HG03575 (cell line): ENCODE measurements around the gene EYA3.

ENCODE experiments used
- ATAC-seq: cut with Tn5 transposase; IDR thresholded peaks from one replicate; pipeline ENCODE4 v1.9.1; 2021; ENCODE audit not compliant: unreplicated experiment, insufficient number of reproducible peaks, low FRiP score; ENCODE audit errors: extremely low read depth

EYA3 gene

DNA sequence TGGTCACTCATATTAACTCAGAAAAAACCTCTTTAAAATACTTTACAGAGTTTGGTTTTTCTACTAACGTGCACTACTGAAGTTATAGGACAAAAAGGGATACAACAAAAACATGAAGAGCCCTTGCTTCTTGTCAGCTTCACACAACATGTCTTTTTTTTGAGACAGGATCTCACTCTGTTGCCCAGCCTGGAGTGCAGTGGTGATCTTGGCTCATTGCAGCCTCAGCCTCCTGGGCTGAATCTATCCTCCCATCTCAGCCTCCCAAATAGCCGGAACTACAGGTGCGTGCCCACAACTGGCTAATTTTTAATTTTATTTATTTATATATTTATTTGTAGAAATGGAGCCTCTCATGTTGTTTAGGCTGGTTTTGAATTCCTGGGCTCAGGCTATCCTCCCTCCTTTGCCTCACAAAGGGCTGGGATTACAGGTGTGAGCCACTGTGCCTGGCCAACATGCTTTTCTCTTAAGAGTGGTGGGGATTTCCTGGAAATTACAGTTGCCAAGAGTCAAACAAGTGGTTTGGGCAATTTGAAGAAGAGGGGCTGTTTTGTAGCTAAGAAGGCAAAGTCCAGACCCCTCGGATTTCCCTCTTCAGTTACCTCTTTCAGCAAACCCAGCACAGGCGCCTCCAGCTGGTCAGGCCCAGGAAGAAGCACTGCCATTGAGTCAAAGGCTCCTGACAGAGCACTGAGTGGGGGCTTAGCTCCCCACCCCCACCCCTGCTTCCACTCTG is 160.0 kb downstream of the EYA3 start:
- ATAC-seq = no peak

DNA sequence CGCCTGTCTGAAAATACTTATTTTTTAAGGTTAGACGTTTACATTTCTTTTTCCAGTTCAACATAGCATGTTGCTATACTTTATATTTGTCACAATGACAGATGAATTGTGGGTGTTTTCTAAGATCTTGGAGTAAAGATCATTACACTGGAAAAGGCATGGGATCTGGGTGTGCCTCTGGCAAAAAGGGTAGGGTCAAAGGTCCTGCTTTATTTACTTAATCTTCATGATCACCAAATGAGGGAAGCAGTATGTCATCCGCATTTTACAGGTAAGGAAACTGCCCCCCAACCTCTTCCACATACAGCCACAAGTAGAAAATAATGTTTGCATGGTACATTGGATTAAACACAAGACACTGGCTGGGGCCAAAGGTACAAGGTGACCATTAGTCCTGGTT is 166.1 kb downstream of the EYA3 start:
- ATAC-seq = no peak
